HEK293 (cell line): Measurements from ENCODE around the gene KEL.

Experiments used
- CTCF ChIA-PET: fragments of 350-600 bp; formaldehyde crosslinking; extraction: SDS; loops from one replicate; lab custom pipeline; 2021; ENCODE audit warnings: antibody characterized with exemption; lab: Yijun Ruan, JAX
- POLR2A ChIA-PET: fragments of 300-600 bp; formaldehyde crosslinking; extraction: SDS; loops from one replicate; lab custom pipeline; 2020; ENCODE audit warnings: antibody characterized with exemption, inconsistent platforms; lab: Yijun Ruan, JAX
- H3K27ac ChIP-seq: fragments of 200-500 bp; sonication (Bioruptor generic); 2 replicates; pipeline ENCODE4 v1.5.1; 2014; ENCODE audit warnings: low read depth, low read length, control low read depth, inconsistent platforms; ENCODE audit errors: extremely low read depth
- H3K36me3 ChIP-seq, 2 experiments: fragments of 200-500 bp in 1 of 2; sonication (Bioruptor generic) in 1 of 2; 1 replicate in 1 of 2; 2 replicates in 1 of 2; pipeline ENCODE4 v1.5.1; 2014 to 2017; ENCODE audit warnings: inconsistent platforms in 2 of 2, low read length in 2 of 2; ENCODE audit not compliant: control insufficient read depth in 2 of 2, insufficient read depth in 1 of 2
- H3K4me1 ChIP-seq: fragments of 200-500 bp; sonication (Bioruptor generic); 2 replicates; pipeline ENCODE4 v1.5.1; 2014; ENCODE audit warnings: mild to moderate bottlenecking, low read length, inconsistent platforms; ENCODE audit not compliant: control insufficient read depth, insufficient read depth
- H3K4me3 ChIP-seq: 2 replicates; pipeline ENCODE4 v1.5.1; 2011; ENCODE audit warnings: low read depth, mild to moderate bottlenecking, control low read depth, low read length, moderate library complexity
- H3K9me3 ChIP-seq: fragments of 200-500 bp; sonication (Bioruptor generic); 2 replicates; pipeline ENCODE4 v1.5.1; 2014; ENCODE audit warnings: low read depth, low read length, inconsistent platforms; ENCODE audit not compliant: control insufficient read depth, insufficient read depth
- BCL6B ChIP-seq: fragments of 450-650 bp; formaldehyde crosslinking; IDR thresholded peaks from 2 replicates; pipeline ENCODE4 v1.5.1; 2017; ENCODE audit warnings: missing biosample characterization, missing genetic modification characterization
- GLI2 ChIP-seq: fragments of 450-650 bp; formaldehyde crosslinking; IDR thresholded peaks from 2 replicates; pipeline ENCODE4; 2017; ENCODE audit warnings: missing biosample characterization, missing genetic modification characterization, low read depth, borderline replicate concordance
- GLIS2 ChIP-seq: fragments of 450-650 bp; formaldehyde crosslinking; IDR thresholded peaks from 2 replicates; pipeline ENCODE4 v1.5.1; 2016; ENCODE audit warnings: missing biosample characterization, missing genetic modification characterization
- KLF9 ChIP-seq: fragments of 450-650 bp; formaldehyde crosslinking; IDR thresholded peaks from 2 replicates; pipeline ENCODE4 v1.5.1; 2016; ENCODE audit warnings: missing biosample characterization, missing genetic modification characterization, low read depth
- SCRT2 ChIP-seq: fragments of 450-650 bp; formaldehyde crosslinking; IDR thresholded peaks from 2 replicates; pipeline ENCODE4 v1.5.1; 2016; ENCODE audit warnings: missing biosample characterization, missing genetic modification characterization
- SP3 ChIP-seq: fragments of 450-650 bp; formaldehyde crosslinking; IDR thresholded peaks from 2 replicates; pipeline ENCODE4 v1.5.1; 2016; ENCODE audit warnings: missing biosample characterization, missing genetic modification characterization
- SP7 ChIP-seq: fragments of 450-650 bp; formaldehyde crosslinking; IDR thresholded peaks from 2 replicates; pipeline ENCODE4 v1.5.1; 2016; ENCODE audit warnings: missing biosample characterization, missing genetic modification characterization
- ZBTB6 ChIP-seq: fragments of 450-650 bp; formaldehyde crosslinking; IDR thresholded peaks from 2 replicates; pipeline ENCODE4 v1.5.1; 2017; ENCODE audit warnings: missing biosample characterization, missing genetic modification characterization
- ZBTB8A ChIP-seq: fragments of 450-650 bp; formaldehyde crosslinking; IDR thresholded peaks from 2 replicates; pipeline ENCODE4 v1.5.1; 2016; ENCODE audit warnings: missing biosample characterization, missing genetic modification characterization
- ZNF132 ChIP-seq: fragments of 450-650 bp; formaldehyde crosslinking; IDR thresholded peaks from 2 replicates; pipeline ENCODE4 v1.5.1; 2017; ENCODE audit warnings: missing biosample characterization, missing genetic modification characterization, borderline replicate concordance
- ZNF155 ChIP-seq: fragments of 450-650 bp; formaldehyde crosslinking; IDR thresholded peaks from 2 replicates; pipeline ENCODE4 v1.5.1; 2016; ENCODE audit warnings: missing biosample characterization, missing genetic modification characterization
- ZNF2 ChIP-seq: fragments of 450-650 bp; formaldehyde crosslinking; IDR thresholded peaks from 2 replicates; pipeline ENCODE4 v1.5.1; 2016; ENCODE audit warnings: missing biosample characterization, missing genetic modification characterization
- ZNF23 ChIP-seq: fragments of 450-650 bp; formaldehyde crosslinking; IDR thresholded peaks from 2 replicates; pipeline ENCODE4 v1.5.1; 2016; ENCODE audit warnings: missing biosample characterization, missing genetic modification characterization, borderline replicate concordance
- ZNF239 ChIP-seq: fragments of 450-650 bp; formaldehyde crosslinking; IDR thresholded peaks from 2 replicates; pipeline ENCODE4 v1.5.1; 2016; ENCODE audit warnings: missing biosample characterization, missing genetic modification characterization
- ZNF350 ChIP-seq: fragments of 450-650 bp; formaldehyde crosslinking; IDR thresholded peaks from 2 replicates; pipeline ENCODE4 v1.5.0; 2017; ENCODE audit warnings: missing biosample characterization, mild to moderate bottlenecking, missing genetic modification characterization
- ZNF366 ChIP-seq: fragments of 450-650 bp; formaldehyde crosslinking; conservative IDR thresholded peaks from 2 replicates; pipeline ENCODE4 v1.5.1; 2016; ENCODE audit warnings: missing biosample characterization, missing genetic modification characterization
- ZNF510 ChIP-seq: fragments of 450-650 bp; formaldehyde crosslinking; IDR thresholded peaks from 2 replicates; pipeline ENCODE4 v1.5.1; 2018; ENCODE audit warnings: mild to moderate bottlenecking, missing genetic modification characterization, missing biosample characterization; ENCODE audit not compliant: insufficient replicate concordance
- ZNF549 ChIP-seq: fragments of 450-650 bp; IDR thresholded peaks from 2 replicates; pipeline ENCODE4 v1.5.1; 2018; ENCODE audit warnings: missing biosample characterization, missing genetic modification characterization, mild to moderate bottlenecking, inconsistent platforms, moderate library complexity
- ZNF560 ChIP-seq: fragments of 450-650 bp; formaldehyde crosslinking; IDR thresholded peaks from 2 replicates; pipeline ENCODE4 v1.5.1; 2017; ENCODE audit warnings: missing biosample characterization, missing genetic modification characterization, borderline replicate concordance
- ZNF621 ChIP-seq: fragments of 450-650 bp; formaldehyde crosslinking; IDR thresholded peaks from 2 replicates; pipeline ENCODE4 v1.5.1; 2017; ENCODE audit warnings: missing biosample characterization, missing genetic modification characterization
- ZNF658 ChIP-seq: fragments of 450-650 bp; formaldehyde crosslinking; IDR thresholded peaks from 2 replicates; pipeline ENCODE4; 2016; ENCODE audit warnings: missing biosample characterization, missing genetic modification characterization
- TF ChIP-seq, protein P1 (sequence below): fragments of 450-650 bp; formaldehyde crosslinking; conservative IDR thresholded peaks from 2 replicates; pipeline ENCODE4 v1.5.1; 2016; ENCODE audit warnings: low read depth, missing biosample characterization, missing genetic modification characterization
- TF ChIP-seq, protein P2 (sequence below): fragments of 450-650 bp; IDR thresholded peaks from 2 replicates; pipeline ENCODE4 v1.5.1; 2018; ENCODE audit warnings: missing biosample characterization, missing genetic modification characterization

Gene KEL

DNA sequence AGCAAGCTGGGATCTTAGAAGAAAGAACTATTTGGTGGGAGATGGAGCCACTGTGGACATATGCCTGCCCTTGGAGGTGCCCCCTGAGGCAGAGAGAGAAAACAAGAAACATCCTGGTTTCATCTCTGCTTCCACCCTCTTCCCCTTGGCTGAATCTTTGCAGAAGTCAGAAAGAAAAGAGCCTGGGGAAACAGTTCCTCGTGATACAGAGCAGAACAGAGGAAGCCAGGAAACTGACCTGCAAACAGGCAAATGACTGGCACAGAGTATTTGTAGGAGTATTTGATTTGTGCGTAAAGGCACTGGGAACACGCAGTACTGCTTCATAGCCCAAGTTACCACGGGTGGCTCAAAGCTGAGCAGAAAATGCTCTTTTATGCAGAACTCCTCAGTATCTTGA, 7.0 kb upstream of the KEL start (continued):
- no peak for TF ChIP-seq ZNF549
- TF ChIP-seq SP3 (tag by site-specific recombination) = no peak
- TF ChIP-seq ZNF621 (tag by site-specific recombination) = no peak
- no peak for TF ChIP-seq ZBTB8A (tag by site-specific recombination)
- TF ChIP-seq, protein P1, sequence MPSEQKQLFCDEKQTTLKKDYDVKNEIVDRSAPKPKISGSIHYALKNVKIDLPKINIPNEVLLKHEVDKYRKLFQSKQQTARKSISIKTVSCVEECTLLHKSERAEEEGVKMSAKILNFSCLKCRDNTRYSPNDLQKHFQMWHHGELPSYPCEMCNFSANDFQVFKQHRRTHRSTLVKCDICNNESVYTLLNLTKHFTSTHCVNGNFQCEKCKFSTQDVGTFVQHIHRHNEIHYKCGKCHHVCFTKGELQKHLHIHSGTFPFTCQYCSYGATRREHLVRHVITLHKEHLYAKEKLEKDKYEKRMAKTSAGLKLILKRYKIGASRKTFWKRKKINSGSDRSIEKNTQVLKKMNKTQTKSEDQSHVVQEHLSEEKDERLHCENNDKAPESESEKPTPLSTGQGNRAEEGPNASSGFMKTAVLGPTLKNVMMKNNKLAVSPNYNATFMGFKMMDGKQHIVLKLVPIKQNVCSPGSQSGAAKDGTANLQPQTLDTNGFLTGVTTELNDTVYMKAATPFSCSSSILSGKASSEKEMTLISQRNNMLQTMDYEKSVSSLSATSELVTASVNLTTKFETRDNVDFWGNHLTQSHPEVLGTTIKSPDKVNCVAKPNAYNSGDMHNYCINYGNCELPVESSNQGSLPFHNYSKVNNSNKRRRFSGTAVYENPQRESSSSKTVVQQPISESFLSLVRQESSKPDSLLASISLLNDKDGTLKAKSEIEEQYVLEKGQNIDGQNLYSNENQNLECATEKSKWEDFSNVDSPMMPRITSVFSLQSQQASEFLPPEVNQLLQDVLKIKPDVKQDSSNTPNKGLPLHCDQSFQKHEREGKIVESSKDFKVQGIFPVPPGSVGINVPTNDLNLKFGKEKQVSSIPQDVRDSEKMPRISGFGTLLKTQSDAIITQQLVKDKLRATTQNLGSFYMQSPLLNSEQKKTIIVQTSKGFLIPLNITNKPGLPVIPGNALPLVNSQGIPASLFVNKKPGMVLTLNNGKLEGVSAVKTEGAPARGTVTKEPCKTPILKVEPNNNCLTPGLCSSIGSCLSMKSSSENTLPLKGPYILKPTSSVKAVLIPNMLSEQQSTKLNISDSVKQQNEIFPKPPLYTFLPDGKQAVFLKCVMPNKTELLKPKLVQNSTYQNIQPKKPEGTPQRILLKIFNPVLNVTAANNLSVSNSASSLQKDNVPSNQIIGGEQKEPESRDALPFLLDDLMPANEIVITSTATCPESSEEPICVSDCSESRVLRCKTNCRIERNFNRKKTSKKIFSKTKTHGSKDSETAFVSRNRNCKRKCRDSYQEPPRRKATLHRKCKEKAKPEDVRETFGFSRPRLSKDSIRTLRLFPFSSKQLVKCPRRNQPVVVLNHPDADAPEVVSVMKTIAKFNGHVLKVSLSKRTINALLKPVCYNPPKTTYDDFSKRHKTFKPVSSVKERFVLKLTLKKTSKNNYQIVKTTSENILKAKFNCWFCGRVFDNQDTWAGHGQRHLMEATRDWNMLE = no peak

DNA sequence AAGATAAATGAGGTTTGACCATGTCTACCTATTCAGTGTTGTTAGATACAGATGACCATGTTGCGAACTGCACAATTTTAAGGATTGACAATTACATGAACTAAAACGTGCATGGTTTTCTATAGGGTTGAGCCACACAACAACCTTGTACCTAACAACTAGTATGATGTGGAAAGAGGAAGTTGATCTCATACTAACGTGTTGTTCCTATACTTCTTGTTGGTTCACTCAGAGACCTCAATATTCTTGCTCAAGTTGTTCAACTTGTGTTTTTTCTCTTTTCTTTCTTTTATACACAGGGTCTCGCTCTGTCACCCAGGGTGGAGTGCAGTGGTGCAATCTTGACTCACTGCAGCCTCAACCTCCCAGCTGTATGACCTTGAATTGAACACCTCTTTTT, 6.1 kb upstream of the KEL start:
- Histone ChIP-seq H3K4me1 (no peaks in the 10 kb centered on the region), H3K4me3 (no peak overlapping the region), H3K9me3 (no peaks in the 10 kb centered on the region), H3K27ac (no peak overlapping the region), H3K36me3 (no peaks in the 10 kb centered on the region)
- ChIA-PET CTCF (interaction anchor here (0.7 kb wide), 1 partner anchor 331 kb away, joined by 3 read pairs; no protein-coding TSS in a partner anchor), POLR2A (no interaction called here)
- TF ChIP-seq ZNF155 (tag by site-specific recombination) (no peak), ZBTB6 (tag by site-specific recombination) (no peak), ZNF510 (tag by site-specific recombination) (no peak), ZNF2 (tag by site-specific recombination) (no peak), ZNF366 (tag by site-specific recombination) (no peak), GLI2 (no peak), ZNF658 (tag by site-specific recombination) (no peak)

GRCh38 chr7:142964502-142965246, 2.5 kb upstream of the KEL start:
- H3K4me1 ChIP-seq = no peaks in the 10 kb centered on the region
- H3K27ac ChIP-seq = no peak overlapping the region
- no peaks in the 10 kb centered on the region for H3K36me3 ChIP-seq
- POLR2A ChIA-PET = no interaction called here
- H3K9me3 ChIP-seq = no peaks in the 10 kb centered on the region
- CTCF ChIA-PET = interaction anchor here (1.0 to 2.7 kb wide), 4 partner anchors 39 to 251 kb away, joined by 4 to 9 read pairs (median 8); no protein-coding TSS in a partner anchor
- H3K4me3 ChIP-seq = no peak overlapping the region
- no peak for TF ChIP-seq GLIS2 (tag by site-specific recombination)
- no peak for TF ChIP-seq BCL6B (tag by site-specific recombination)
- no peak for TF ChIP-seq ZNF560 (tag by site-specific recombination)
- no peak for TF ChIP-seq ZNF23
- no peak for TF ChIP-seq KLF9 (tag by site-specific recombination)
- no peak for TF ChIP-seq SP7 (tag by site-specific recombination)
- no peak for TF ChIP-seq ZNF350 (tag by site-specific recombination)
- TF ChIP-seq, protein P2, sequence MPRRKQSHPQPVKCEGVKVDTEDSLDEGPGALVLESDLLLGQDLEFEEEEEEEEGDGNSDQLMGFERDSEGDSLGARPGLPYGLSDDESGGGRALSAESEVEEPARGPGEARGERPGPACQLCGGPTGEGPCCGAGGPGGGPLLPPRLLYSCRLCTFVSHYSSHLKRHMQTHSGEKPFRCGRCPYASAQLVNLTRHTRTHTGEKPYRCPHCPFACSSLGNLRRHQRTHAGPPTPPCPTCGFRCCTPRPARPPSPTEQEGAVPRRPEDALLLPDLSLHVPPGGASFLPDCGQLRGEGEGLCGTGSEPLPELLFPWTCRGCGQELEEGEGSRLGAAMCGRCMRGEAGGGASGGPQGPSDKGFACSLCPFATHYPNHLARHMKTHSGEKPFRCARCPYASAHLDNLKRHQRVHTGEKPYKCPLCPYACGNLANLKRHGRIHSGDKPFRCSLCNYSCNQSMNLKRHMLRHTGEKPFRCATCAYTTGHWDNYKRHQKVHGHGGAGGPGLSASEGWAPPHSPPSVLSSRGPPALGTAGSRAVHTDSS (tag by site-specific recombination) = no peak
- TF ChIP-seq SCRT2 (tag by site-specific recombination) = no peak
- TF ChIP-seq ZNF132 (tag by site-specific recombination) = no peak
- TF ChIP-seq ZNF239 = no peak
